WTC11 (cell line): ENCODE measurements around the gene SFXN1.

ENCODE experiments used
- ESRRA ChIP-seq: sonication (generic); formaldehyde crosslinking; IDR thresholded peaks from 2 replicates; pipeline ENCODE4 v1.8.1; 2022; ENCODE audit warnings: mild to moderate bottlenecking, missing genetic modification reagents, borderline replicate concordance
- IRF2 ChIP-seq: sonication (generic); formaldehyde crosslinking; IDR thresholded peaks from 2 replicates; pipeline ENCODE4 v1.8.0; 2022; ENCODE audit warnings: low read depth, missing genetic modification reagents, borderline replicate concordance
- NR3C1 ChIP-seq: sonication (generic); formaldehyde crosslinking; conservative IDR thresholded peaks from 2 replicates; pipeline ENCODE4 v1.8.1; 2023; ENCODE audit warnings: low read depth, mild to moderate bottlenecking, missing genetic modification reagents
- SP1 ChIP-seq: sonication (generic); formaldehyde crosslinking; conservative IDR thresholded peaks from 2 replicates; pipeline ENCODE4 v1.8.1; 2022; ENCODE audit warnings: missing genetic modification reagents
- TF ChIP-seq, protein P1 (sequence below): fragments of 200-600 bp; IDR thresholded peaks from 2 replicates; pipeline ENCODE4 v1.8.0; 2022; ENCODE audit warnings: antibody characterized with exemption

DNA sequence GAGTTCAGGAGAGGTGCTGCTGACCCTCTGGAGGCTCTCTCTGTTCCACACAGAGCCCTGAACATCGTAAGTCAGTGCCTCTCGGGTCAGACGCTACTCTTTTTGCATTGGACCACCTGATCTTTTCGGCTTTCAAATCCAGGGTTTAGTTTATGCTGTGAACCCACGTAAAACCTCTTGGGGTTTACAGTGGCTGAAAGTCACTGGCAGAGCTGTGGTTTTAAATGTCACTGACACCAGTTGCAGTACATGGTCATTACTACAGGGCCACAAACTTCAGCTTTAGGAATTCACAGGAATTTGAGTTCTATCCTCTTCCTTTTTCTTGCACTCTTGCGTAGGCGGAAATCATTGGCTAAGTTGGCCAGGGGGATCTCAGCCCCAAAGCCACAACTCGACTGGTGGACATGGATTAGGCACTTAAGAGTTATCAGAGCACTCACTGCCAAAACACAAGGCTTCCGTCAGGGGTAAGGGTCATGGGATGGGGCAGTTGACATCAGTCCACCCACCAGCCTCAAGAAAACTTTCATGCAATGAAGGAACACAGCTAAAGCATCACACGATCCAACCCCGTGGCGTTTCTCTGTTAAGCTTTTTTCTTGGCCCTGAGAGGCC is 76.9 kb downstream of the SFXN1 start:
- TF ChIP-seq NR3C1 (CRISPR knock-in tag) (no peak), IRF2 (CRISPR knock-in tag) (no peak), ESRRA (CRISPR knock-in tag) (no peak), SP1 (no peak)
- TF ChIP-seq, protein P1, sequence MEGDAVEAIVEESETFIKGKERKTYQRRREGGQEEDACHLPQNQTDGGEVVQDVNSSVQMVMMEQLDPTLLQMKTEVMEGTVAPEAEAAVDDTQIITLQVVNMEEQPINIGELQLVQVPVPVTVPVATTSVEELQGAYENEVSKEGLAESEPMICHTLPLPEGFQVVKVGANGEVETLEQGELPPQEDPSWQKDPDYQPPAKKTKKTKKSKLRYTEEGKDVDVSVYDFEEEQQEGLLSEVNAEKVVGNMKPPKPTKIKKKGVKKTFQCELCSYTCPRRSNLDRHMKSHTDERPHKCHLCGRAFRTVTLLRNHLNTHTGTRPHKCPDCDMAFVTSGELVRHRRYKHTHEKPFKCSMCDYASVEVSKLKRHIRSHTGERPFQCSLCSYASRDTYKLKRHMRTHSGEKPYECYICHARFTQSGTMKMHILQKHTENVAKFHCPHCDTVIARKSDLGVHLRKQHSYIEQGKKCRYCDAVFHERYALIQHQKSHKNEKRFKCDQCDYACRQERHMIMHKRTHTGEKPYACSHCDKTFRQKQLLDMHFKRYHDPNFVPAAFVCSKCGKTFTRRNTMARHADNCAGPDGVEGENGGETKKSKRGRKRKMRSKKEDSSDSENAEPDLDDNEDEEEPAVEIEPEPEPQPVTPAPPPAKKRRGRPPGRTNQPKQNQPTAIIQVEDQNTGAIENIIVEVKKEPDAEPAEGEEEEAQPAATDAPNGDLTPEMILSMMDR, result no peak
